Upper lobe of left lung (tissue), 4 donors: ENCODE results near the gene TMEM117.

Experiments
- EP300 ChIP-seq, 4 donors: sonication (generic); formaldehyde crosslinking; IDR thresholded peaks; one replicate each; pipeline ENCODE4 v1.5.1; 2017; ENCODE audit warnings: antibody characterized with exemption in 4 of 4, control low read depth in 2 of 4
- POLR2A ChIP-seq, 4 donors: fragments of 450-650 bp; IDR thresholded peaks; one replicate each; pipeline ENCODE4 v1.5.1; 2016 to 2017; ENCODE audit warnings: antibody characterized with exemption in 4 of 4, mild to moderate bottlenecking in 2 of 4
- POLR2AphosphoS5 ChIP-seq, 2 donors: sonication (generic); formaldehyde crosslinking; IDR thresholded peaks; one replicate each; pipeline ENCODE4 v1.5.1; 2017; ENCODE audit warnings: antibody characterized with exemption in 2 of 2
- TF ChIP-seq, protein P1 (sequence below), 6 experiments: fragments of 450-650 bp in 4 of 6; fragments of 200-600 bp in 2 of 6; sonication (generic) in 2 of 6; IDR thresholded peaks; one replicate each; pipeline ENCODE4 v1.5.1; 2016 to 2019; ENCODE audit warnings: antibody characterized with exemption in 6 of 6

GRCh38 chr12:44379831-44380230 lies 544.0 kb downstream of the TMEM117 start:
- TF ChIP-seq, protein P1, sequence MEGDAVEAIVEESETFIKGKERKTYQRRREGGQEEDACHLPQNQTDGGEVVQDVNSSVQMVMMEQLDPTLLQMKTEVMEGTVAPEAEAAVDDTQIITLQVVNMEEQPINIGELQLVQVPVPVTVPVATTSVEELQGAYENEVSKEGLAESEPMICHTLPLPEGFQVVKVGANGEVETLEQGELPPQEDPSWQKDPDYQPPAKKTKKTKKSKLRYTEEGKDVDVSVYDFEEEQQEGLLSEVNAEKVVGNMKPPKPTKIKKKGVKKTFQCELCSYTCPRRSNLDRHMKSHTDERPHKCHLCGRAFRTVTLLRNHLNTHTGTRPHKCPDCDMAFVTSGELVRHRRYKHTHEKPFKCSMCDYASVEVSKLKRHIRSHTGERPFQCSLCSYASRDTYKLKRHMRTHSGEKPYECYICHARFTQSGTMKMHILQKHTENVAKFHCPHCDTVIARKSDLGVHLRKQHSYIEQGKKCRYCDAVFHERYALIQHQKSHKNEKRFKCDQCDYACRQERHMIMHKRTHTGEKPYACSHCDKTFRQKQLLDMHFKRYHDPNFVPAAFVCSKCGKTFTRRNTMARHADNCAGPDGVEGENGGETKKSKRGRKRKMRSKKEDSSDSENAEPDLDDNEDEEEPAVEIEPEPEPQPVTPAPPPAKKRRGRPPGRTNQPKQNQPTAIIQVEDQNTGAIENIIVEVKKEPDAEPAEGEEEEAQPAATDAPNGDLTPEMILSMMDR (IDR thresholded peaks at IDR 0.05): no peak
- TF ChIP-seq POLR2A (IDR thresholded peaks at IDR 0.05) (no peak), POLR2AphosphoS5 (IDR thresholded peaks at IDR 0.05) (no peak), EP300 (IDR thresholded peaks at IDR 0.05) (no peak)
